H1 (cell line): ENCODE data around the gene ZNF81. TPM values are rescaled to one million over a fixed set of nuclear protein-coding genes. Genes with fewer than 3 reads are reported as not detected.

Experiments
- CTCF ChIA-PET: fragments of 300-600 bp; sonication (Branson Sonifier 250); formaldehyde crosslinking; loops from one replicate; lab custom pipeline; 2021; ENCODE audit not compliant: partially characterized antibody; lab: Charles Lee
- POLR2A ChIA-PET: fragments of 300-600 bp; sonication (Branson Sonifier 250); formaldehyde crosslinking; loops from one replicate; lab custom pipeline; 2021; ENCODE audit warnings: inconsistent platforms; ENCODE audit not compliant: partially characterized antibody; lab: Charles Lee
- DNase-seq, 2 experiments: peaks; one replicate each; pipeline versions ENCODE4 v3.0.0 to v3.0.0-alpha.2; 2010 to 2022; ENCODE audit warnings: low spot score in 2 of 2, low read depth in 1 of 2, mixed read lengths in 1 of 2
- FAIRE-seq: peaks from 2 replicates; lab custom pipeline; 2011; peaks lifted over from hg19 to GRCh38; lab: Jason Lieb, UNC
- H2AFZ ChIP-seq: 2 replicates; pipeline ENCODE4 v1.8.1; 2012; ENCODE audit warnings: low read length, inconsistent platforms
- H2AK5ac ChIP-seq: 2 replicates; pipeline ENCODE4 v1.6.1; 2013; ENCODE audit warnings: low read depth, low read length
- H2BK120ac ChIP-seq: replicated peaks from 2 replicates; pipeline ENCODE3; 2013; ENCODE audit warnings: low read depth, low read length, inconsistent platforms
- H2BK12ac ChIP-seq: 2 replicates; pipeline ENCODE4 v1.6.1; 2013; ENCODE audit warnings: low read depth, low read length
- H2BK15ac ChIP-seq: 2 replicates; pipeline ENCODE4 v1.6.1; 2013; ENCODE audit warnings: low read length
- H2BK20ac ChIP-seq: 2 replicates; pipeline ENCODE4 v1.6.1; 2013; ENCODE audit warnings: low read length
- H2BK5ac ChIP-seq: 2 replicates; pipeline ENCODE4 v1.6.1; 2013; ENCODE audit warnings: low read depth, low read length
- H3K14ac ChIP-seq: 2 replicates; pipeline ENCODE4 v1.6.1; 2013; ENCODE audit warnings: inconsistent platforms; ENCODE audit not compliant: insufficient read length
- H3K18ac ChIP-seq: 2 replicates; pipeline ENCODE4 v1.6.1; 2013; ENCODE audit warnings: low read length; ENCODE audit errors: extremely low read depth
- H3K23ac ChIP-seq: 2 replicates; pipeline ENCODE4 v1.6.1; 2013; ENCODE audit warnings: inconsistent platforms; ENCODE audit not compliant: insufficient read length
- H3K23me2 ChIP-seq: 2 replicates; pipeline ENCODE4 v1.6.1; 2013; ENCODE audit warnings: low read depth, low read length
- H3K27ac ChIP-seq: 2 replicates; pipeline ENCODE4 v1.6.1; 2011; ENCODE audit warnings: low read depth, low read length, inconsistent platforms
- H3K27me3 ChIP-seq, 4 experiments: replicated peaks in 1 of 4; 1 replicate in 1 of 4; 2 replicates in 3 of 4; pipeline versions ENCODE4 v1.6.1 to v1.8.1; 2011 to 2013; ENCODE audit warnings: low read length in 3 of 4, mild to moderate bottlenecking in 3 of 4, inconsistent platforms in 2 of 4, mixed read lengths in 2 of 4, moderate library complexity in 1 of 4; ENCODE audit not compliant: control insufficient read depth in 3 of 4, insufficient read depth in 3 of 4; ENCODE audit errors: extremely low read depth in 1 of 4
- H3K36me3 ChIP-seq, 4 experiments: 2 replicates each; pipeline versions ENCODE4 v1.6.1 to v1.8.1; 2011 to 2013; ENCODE audit warnings: mild to moderate bottlenecking in 4 of 4, low read length in 3 of 4, moderate library complexity in 2 of 4, control low read depth in 1 of 4, inconsistent platforms in 1 of 4; ENCODE audit not compliant: insufficient read depth in 4 of 4, control insufficient read depth in 2 of 4
- H3K4ac ChIP-seq: replicated peaks from 2 replicates; pipeline ENCODE3; 2013; ENCODE audit warnings: low read length, low read depth, mixed read lengths, inconsistent platforms; ENCODE audit not compliant: insufficient read length
- H3K4me1 ChIP-seq, 4 experiments: replicated peaks in 1 of 4; 1 replicate in 1 of 4; 2 replicates in 3 of 4; pipeline versions ENCODE4 v1.6.1 to v1.8.1; 2011 to 2013; ENCODE audit warnings: low read length in 3 of 4, inconsistent platforms in 2 of 4, mixed read lengths in 1 of 4; ENCODE audit not compliant: insufficient read depth in 4 of 4, control insufficient read depth in 3 of 4
- H3K4me2 ChIP-seq, 2 experiments: 2 replicates each; pipeline versions ENCODE4 v1.6.1 to v1.8.1; 2011 to 2013; ENCODE audit warnings: low read depth in 2 of 2, low read length in 2 of 2, control low read depth in 1 of 2, inconsistent platforms in 1 of 2, mild to moderate bottlenecking in 1 of 2; ENCODE audit not compliant: insufficient read depth in 1 of 2
- H3K4me3 ChIP-seq, 4 experiments: fragments of 200-600, 300-600 bp in 1 of 4; sonication (generic), shearing (Covaris generic), sonication (Bioruptor Twin) in 1 of 4; 2 replicates each; pipeline versions ENCODE4 v1.5.1 to v1.8.1; 2011 to 2016; ENCODE audit warnings: low read length in 4 of 4, low read depth in 3 of 4, control low read depth in 2 of 4, inconsistent platforms in 2 of 4, mild to moderate bottlenecking in 2 of 4, mixed read lengths in 1 of 4, moderate library complexity in 1 of 4; ENCODE audit not compliant: insufficient read depth in 2 of 4; ENCODE audit errors: extremely low read depth in 1 of 4
- H3K56ac ChIP-seq: replicated peaks from 2 replicates; pipeline ENCODE3; 2013; ENCODE audit warnings: low read depth, mild to moderate bottlenecking, mixed read lengths, low read length, inconsistent platforms; ENCODE audit not compliant: insufficient read length
- H3K79me1 ChIP-seq: 2 replicates; pipeline ENCODE4 v1.6.1; 2013; ENCODE audit warnings: low read depth, low read length, control low read depth
- H3K79me2 ChIP-seq, 2 experiments: 2 replicates each; pipeline versions ENCODE4 v1.6.1 to v1.8.1; 2012 to 2013; ENCODE audit warnings: low read length in 2 of 2, mild to moderate bottlenecking in 2 of 2, inconsistent platforms in 1 of 2; ENCODE audit not compliant: insufficient read depth in 2 of 2, control insufficient read depth in 1 of 2
- H3K9ac ChIP-seq, 4 experiments: replicated peaks in 1 of 4; 1 replicate in 1 of 4; 2 replicates in 3 of 4; pipeline versions ENCODE4 v1.6.1 to v1.8.1; 2011 to 2013; ENCODE audit warnings: low read depth in 3 of 4, low read length in 3 of 4, control low read depth in 2 of 4, mild to moderate bottlenecking in 2 of 4, moderate library complexity in 2 of 4, inconsistent platforms in 1 of 4; ENCODE audit errors: extremely low read depth in 1 of 4
- H3K9me3 ChIP-seq, 2 experiments: 2 replicates each; pipeline versions ENCODE4 v1.6.1 to v1.8.1; 2012 to 2013; ENCODE audit warnings: mild to moderate bottlenecking in 2 of 2, moderate library complexity in 2 of 2, control low read depth in 1 of 2, inconsistent platforms in 1 of 2, low read depth in 1 of 2, low read length in 1 of 2, mixed read lengths in 1 of 2; ENCODE audit not compliant: insufficient read depth in 2 of 2
- H4K20me1 ChIP-seq, 2 experiments: replicated peaks in 1 of 2; 2 replicates each; pipeline versions ENCODE3 to v1.8.1; 2011 to 2013; ENCODE audit warnings: inconsistent platforms in 2 of 2, low read length in 2 of 2, mild to moderate bottlenecking in 1 of 2; ENCODE audit not compliant: insufficient read depth in 2 of 2, control insufficient read depth in 1 of 2
- H4K5ac ChIP-seq: 2 replicates; pipeline ENCODE4 v1.6.1; 2013; ENCODE audit warnings: low read length, low read depth, mixed read lengths, inconsistent platforms; ENCODE audit not compliant: insufficient read length
- H4K8ac ChIP-seq: 2 replicates; pipeline ENCODE4 v1.8.0; 2013; ENCODE audit warnings: mild to moderate bottlenecking, moderate library complexity, low read length, inconsistent platforms; ENCODE audit not compliant: insufficient read depth; ENCODE audit errors: extremely low read depth
- H4K91ac ChIP-seq: replicated peaks from 2 replicates; pipeline ENCODE3; 2013; ENCODE audit warnings: low read length, mixed read lengths, inconsistent platforms; ENCODE audit not compliant: insufficient read length
- BACH1 ChIP-seq: IDR thresholded peaks from 2 replicates; pipeline ENCODE4 v1.6.1; 2012; ENCODE audit warnings: low read length, improper control_type of control experiment
- CHD2 ChIP-seq: IDR thresholded peaks from 2 replicates; pipeline ENCODE4 v1.6.1; 2012; ENCODE audit warnings: low read length, improper control_type of control experiment
- CREB1 ChIP-seq: IDR thresholded peaks from 2 replicates; pipeline ENCODE4 v1.6.1; 2012; ENCODE audit warnings: inconsistent platforms
- EGR1 ChIP-seq: IDR thresholded peaks from 2 replicates; pipeline ENCODE4 v1.6.1; 2011; ENCODE audit warnings: low read depth, low read length, borderline replicate concordance
- EP300 ChIP-seq, 2 experiments: IDR thresholded peaks; 1 replicate in 1 of 2; 2 replicates in 1 of 2; pipeline ENCODE4 v1.6.1; 2011 to 2012; ENCODE audit warnings: low read depth in 2 of 2, low read length in 2 of 2, mild to moderate bottlenecking in 2 of 2, borderline replicate concordance in 1 of 2, inconsistent platforms in 1 of 2, moderate library complexity in 1 of 2
- GABPA ChIP-seq: IDR thresholded peaks from 2 replicates; pipeline ENCODE4 v1.6.1; 2011; ENCODE audit warnings: mild to moderate bottlenecking, low read length, moderate library complexity, borderline replicate concordance; ENCODE audit not compliant: insufficient read depth
- HDAC6 ChIP-seq: IDR thresholded peaks from one replicate; pipeline ENCODE4 v1.7.1; 2012; ENCODE audit warnings: low read depth, mild to moderate bottlenecking, inconsistent platforms, low read length, moderate library complexity
- JUN ChIP-seq: IDR thresholded peaks from 2 replicates; pipeline ENCODE4 v1.6.1; 2011; ENCODE audit warnings: low read depth, mild to moderate bottlenecking, improper control_type of control experiment, low read length
- NANOG ChIP-seq: IDR thresholded peaks from 2 replicates; pipeline ENCODE4 v1.6.1; 2011; ENCODE audit warnings: low read length, low read depth, mild to moderate bottlenecking, inconsistent platforms; ENCODE audit not compliant: insufficient read depth, poor library complexity, severe bottlenecking
- NRF1 ChIP-seq: IDR thresholded peaks from 2 replicates; pipeline ENCODE4 v1.6.1; 2011; ENCODE audit warnings: mild to moderate bottlenecking, low read depth, low read length, improper control_type of control experiment
- PHF8 ChIP-seq: fragments of 200-600 bp; sonication (generic); conservative IDR thresholded peaks from 2 replicates; pipeline ENCODE4 v1.7.1; 2012; ENCODE audit warnings: low read depth, mild to moderate bottlenecking, inconsistent platforms, low read length, moderate library complexity
- POLR2AphosphoS5 ChIP-seq: IDR thresholded peaks from 2 replicates; pipeline ENCODE4 v1.6.1; 2011; ENCODE audit warnings: low read depth, low read length
- TAF1 ChIP-seq: IDR thresholded peaks from 2 replicates; pipeline ENCODE4 v1.6.1; 2011; ENCODE audit warnings: mild to moderate bottlenecking, low read depth, low read length
- YY1 ChIP-seq: IDR thresholded peaks from 2 replicates; pipeline ENCODE4 v1.6.1; 2011; ENCODE audit warnings: low read depth, mild to moderate bottlenecking, low read length
- WGBS, 2 experiments: shearing (Covaris generic) in 1 of 2; methylation state at CpG; one replicate each; pipeline versions ENCODE4 v1.1.6 to v1.1.7; 2013 to 2015; ENCODE audit warnings: low lambda C conversion rate in 2 of 2, mixed read lengths in 2 of 2, inconsistent platforms in 1 of 2, low coverage in 1 of 2, missing lambda C conversion rate in 1 of 2; ENCODE audit not compliant: insufficient replicate concordance in 2 of 2, insufficient coverage in 1 of 2, insufficient read length in 1 of 2; ENCODE audit errors: extremely low coverage in 1 of 2, missing lambda C conversion rate in 1 of 2; 5-methylcytosine and 5-hydroxymethylcytosine counted together
- polyA plus RNA-seq, 7 experiments: library from polyadenylated mRNA; depleted of rRNA in 3 of 7; stranded (reverse) in 5 of 7; unstranded in 2 of 7; fragments of >200 nt in 5 of 7; fragments of 200-250 nt in 2 of 7; gene quantifications; 1 replicate in 5 of 7; 2 replicates in 1 of 7; 4 replicates in 1 of 7; pipeline versions ENCODE4 v1.2.1 to v1.2.3, GENCODE V29; 2011 to 2013; ENCODE audit warnings: missing spikeins in 2 of 7, mixed read lengths in 2 of 7
- total RNA-seq: library from RNA; stranded (reverse); fragmentation: NEBNext Ultra II Directional; extraction: Animal tissue kit (Norgen Biotek cat#: 25700); gene quantifications from 2 replicates; pipeline ENCODE4 v1.2.1, GENCODE V29; 2021

The ZNF81 gene
- total and polyA plus RNA-seq, 2 of the 8 experiments (the other 6 are each of a cell fraction or from before 2014, with no cell fraction given) = 3.4 to 10.0 TPM

DNA sequence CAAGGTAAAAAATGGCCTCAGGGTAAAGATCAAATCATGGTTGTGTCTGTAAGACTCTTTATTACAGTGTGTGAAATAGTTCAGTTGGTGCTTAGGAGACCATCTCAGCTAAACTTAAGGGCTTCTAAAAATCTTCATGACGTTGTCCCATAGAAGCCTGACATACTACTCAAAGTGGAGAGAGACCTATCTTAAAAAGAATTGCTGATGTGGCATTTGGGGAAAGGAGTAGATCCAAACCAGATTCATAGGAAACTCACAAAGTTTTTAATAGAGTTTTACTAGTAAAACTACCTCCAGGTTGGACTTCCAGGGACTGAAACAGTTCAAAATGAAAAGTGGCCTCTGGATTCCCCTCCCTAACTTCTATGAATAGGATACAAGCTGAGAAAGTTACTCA lies 81.6 kb downstream of the ZNF81 start:
- no peak overlapping the region for H3K9ac ChIP-seq

More for the DNA sequence above, 81.6 kb downstream of the ZNF81 start:
- H3K79me1 ChIP-seq = no peaks in the 10 kb centered on the region
- TF ChIP-seq NRF1 = no peak
- no peak for TF ChIP-seq TAF1
- no peak for TF ChIP-seq YY1
- no peak for TF ChIP-seq BACH1
- no peak for TF ChIP-seq PHF8
- TF ChIP-seq NANOG = no peak
- TF ChIP-seq CREB1 = no peak
- TF ChIP-seq JUN = no peak
- no peak for TF ChIP-seq POLR2AphosphoS5
- TF ChIP-seq EGR1 = no peak
- TF ChIP-seq HDAC6 = no peak
- TF ChIP-seq CHD2 = no peak
- no peak for TF ChIP-seq EP300 (IDR thresholded peaks at IDR 0.05; ENCODE audit: borderline replicate concordance in 1 of 2, low read depth in 2 of 2, low read length in 2 of 2)
- no peak for TF ChIP-seq GABPA
- TF ChIP-seq, all 59 proteins: peak for 0
- Histone ChIP-seq H4K91ac (no peak overlapping the region), H2AK5ac (no peak overlapping the region), H3K4me2 (no peak overlapping the region), H3K9me3 (peaks cover 8 to 13% of the 10 kb centered on the region in 2 experiments; a peak in 3 of 4 replicates), H2BK12ac (no peak overlapping the region), H2BK120ac (no peak overlapping the region), H3K36me3 (peaks cover 0 to 10% (median 1%) of the 10 kb centered on the region in 4 experiments; a peak in 3 of 8 replicates), H3K23ac (no peak overlapping the region), H3K14ac (no peak overlapping the region), H3K56ac (no peak overlapping the region), H3K4me1 (no peaks in the 10 kb centered on the region), H3K4me3 (no peak overlapping the region), H3K79me2 (no peaks in the 10 kb centered on the region), H2BK20ac (no peak overlapping the region), H4K5ac (no peak overlapping the region), H2BK15ac (no peak overlapping the region), H3K27ac (no peak overlapping the region), H3K18ac (no peak overlapping the region), H3K23me2 (no peaks in the 10 kb centered on the region), H4K8ac (no peak overlapping the region), H3K4ac (no peak overlapping the region), H4K20me1 (no peaks in the 10 kb centered on the region), H2AFZ (no peak overlapping the region), H2BK5ac (no peak overlapping the region), H3K27me3 (no peaks in the 10 kb centered on the region)
- FAIRE-seq (no peak), DNase-seq (no peak)
- ChIA-PET POLR2A (no interaction called here), CTCF (no interaction called here)
- 100% methylated on average over 1 of the region's 1 CpG; no CpG with 5 or more reads in 1 of the 2 experiments for WGBS, 2 experiments
